Hepatocyte (in vitro differentiated cells): ENCODE data around the gene C18orf63.

Experiments
- EZH2 ChIP-seq: fragments of 200-600 bp; sonication (generic); IDR thresholded peaks from 2 replicates; pipeline ENCODE4 v1.6.1; 2016; ENCODE audit warnings: antibody characterized with exemption, mild to moderate bottlenecking, borderline replicate concordance
- TF ChIP-seq, protein P1 (sequence below): fragments of 200-600 bp; sonication (generic); IDR thresholded peaks from 2 replicates; pipeline ENCODE4 v1.5.1; 2016; ENCODE audit warnings: antibody characterized with exemption, mild to moderate bottlenecking; ENCODE audit not compliant: poor library complexity

DNA sequence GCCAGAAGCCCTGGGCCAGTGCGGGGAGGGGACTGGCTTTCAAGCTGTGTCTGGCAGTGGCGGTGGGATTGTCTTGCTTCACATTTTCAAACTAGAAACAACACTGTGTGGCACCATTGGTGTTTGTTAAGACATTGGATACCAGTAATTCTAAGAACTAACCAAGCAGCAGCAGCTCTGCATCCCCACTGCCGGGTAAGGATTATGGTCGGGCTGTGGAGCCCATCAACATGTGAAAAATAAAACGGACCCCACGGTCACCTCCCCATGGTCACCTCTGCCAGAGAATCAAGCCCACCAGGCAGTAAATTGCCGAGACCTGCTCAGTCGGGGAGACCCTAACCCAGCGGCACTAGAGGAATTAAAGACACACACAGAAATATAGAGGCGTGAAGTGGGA lies 65.3 kb downstream of the C18orf63 start:
- TF ChIP-seq, protein P1, sequence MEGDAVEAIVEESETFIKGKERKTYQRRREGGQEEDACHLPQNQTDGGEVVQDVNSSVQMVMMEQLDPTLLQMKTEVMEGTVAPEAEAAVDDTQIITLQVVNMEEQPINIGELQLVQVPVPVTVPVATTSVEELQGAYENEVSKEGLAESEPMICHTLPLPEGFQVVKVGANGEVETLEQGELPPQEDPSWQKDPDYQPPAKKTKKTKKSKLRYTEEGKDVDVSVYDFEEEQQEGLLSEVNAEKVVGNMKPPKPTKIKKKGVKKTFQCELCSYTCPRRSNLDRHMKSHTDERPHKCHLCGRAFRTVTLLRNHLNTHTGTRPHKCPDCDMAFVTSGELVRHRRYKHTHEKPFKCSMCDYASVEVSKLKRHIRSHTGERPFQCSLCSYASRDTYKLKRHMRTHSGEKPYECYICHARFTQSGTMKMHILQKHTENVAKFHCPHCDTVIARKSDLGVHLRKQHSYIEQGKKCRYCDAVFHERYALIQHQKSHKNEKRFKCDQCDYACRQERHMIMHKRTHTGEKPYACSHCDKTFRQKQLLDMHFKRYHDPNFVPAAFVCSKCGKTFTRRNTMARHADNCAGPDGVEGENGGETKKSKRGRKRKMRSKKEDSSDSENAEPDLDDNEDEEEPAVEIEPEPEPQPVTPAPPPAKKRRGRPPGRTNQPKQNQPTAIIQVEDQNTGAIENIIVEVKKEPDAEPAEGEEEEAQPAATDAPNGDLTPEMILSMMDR, result no peak
- no peak for TF ChIP-seq EZH2
